ENCODE data around the gene SCD5. TPM values are rescaled to one million over a fixed set of nuclear protein-coding genes. Genes with fewer than 3 reads are reported as not detected.
A peak's percentile ranks its signal among the peaks of the same experiment; 100 is the strongest.
"Not testable (repeated sequence)": the region's sequence is repeated elsewhere in the genome, so short reads cannot be mapped to it uniquely, and the experiment has no call there.

The SCD5 gene
- 68.1 TPM for polyA plus RNA-seq
- long read RNA-seq, donor 1, transcript SCD5-202 (5 exons, 3,101 nt) = major isoform, 12 of 12 reads
- long read RNA-seq, donor 1, partial matches to known transcripts = 0 of 12 reads
- long read RNA-seq, donor 1, other reads (novel, unspliced or antisense) = 0 of 12 reads
- long read RNA-seq, donor 2, transcript SCD5-202 (5 exons, 3,101 nt) = major isoform, 28 of 28 reads
- long read RNA-seq, donor 2, partial matches to known transcripts = 0 of 28 reads
- long read RNA-seq, donor 2, other reads (novel, unspliced or antisense) = 0 of 28 reads
- long read RNA-seq, donor 3, transcript SCD5-202 (5 exons, 3,101 nt) = major isoform, 36 of 42 reads
- long read RNA-seq, donor 3, partial matches to known transcripts = 6 of 42 reads
- long read RNA-seq, donor 3, other reads (novel, unspliced or antisense) = 0 of 42 reads
- long read RNA-seq, donor 4, partial matches to known transcripts = 0 of 4 reads
- long read RNA-seq, donor 4, other reads (novel, unspliced or antisense) = 0 of 4 reads
- long read RNA-seq, donor 5, partial matches to known transcripts = 0 of 3 reads
- long read RNA-seq, donor 5, other reads (novel, unspliced or antisense) = 0 of 3 reads
- long read RNA-seq, donor 6, transcript SCD5-202 (5 exons, 3,101 nt) = major isoform, 37 of 42 reads
- long read RNA-seq, donor 6, partial matches to known transcripts = 5 of 42 reads
- long read RNA-seq, donor 6, other reads (novel, unspliced or antisense) = 0 of 42 reads
- long read RNA-seq, donor 7, partial matches to known transcripts = 0 of 2 reads
- long read RNA-seq, donor 7, other reads (novel, unspliced or antisense) = 0 of 2 reads
- long read RNA-seq, donor 8, transcript SCD5-202 (5 exons, 3,101 nt) = major isoform, 26 of 31 reads
- long read RNA-seq, donor 8, partial matches to known transcripts = 5 of 31 reads
- long read RNA-seq, donor 8, other reads (novel, unspliced or antisense) = 0 of 31 reads
- long read RNA-seq, donor 9, transcript SCD5-202 (5 exons, 3,101 nt) = major isoform, 15 of 15 reads
- long read RNA-seq, donor 9, partial matches to known transcripts = 0 of 15 reads
- long read RNA-seq, donor 9, other reads (novel, unspliced or antisense) = 0 of 15 reads
- long read RNA-seq, donor 10, transcript SCD5-202 (5 exons, 3,101 nt) = major isoform, 37 of 92 reads
- long read RNA-seq, donor 10, partial matches to known transcripts = 50 of 92 reads
- long read RNA-seq, donor 10, other reads (novel, unspliced or antisense) = 5 of 92 reads
- long read RNA-seq, donor 11, transcript SCD5-202 (5 exons, 3,101 nt) = major isoform, 20 of 20 reads
- long read RNA-seq, donor 11, partial matches to known transcripts = 0 of 20 reads
- long read RNA-seq, donor 11, other reads (novel, unspliced or antisense) = 0 of 20 reads

DNA sequence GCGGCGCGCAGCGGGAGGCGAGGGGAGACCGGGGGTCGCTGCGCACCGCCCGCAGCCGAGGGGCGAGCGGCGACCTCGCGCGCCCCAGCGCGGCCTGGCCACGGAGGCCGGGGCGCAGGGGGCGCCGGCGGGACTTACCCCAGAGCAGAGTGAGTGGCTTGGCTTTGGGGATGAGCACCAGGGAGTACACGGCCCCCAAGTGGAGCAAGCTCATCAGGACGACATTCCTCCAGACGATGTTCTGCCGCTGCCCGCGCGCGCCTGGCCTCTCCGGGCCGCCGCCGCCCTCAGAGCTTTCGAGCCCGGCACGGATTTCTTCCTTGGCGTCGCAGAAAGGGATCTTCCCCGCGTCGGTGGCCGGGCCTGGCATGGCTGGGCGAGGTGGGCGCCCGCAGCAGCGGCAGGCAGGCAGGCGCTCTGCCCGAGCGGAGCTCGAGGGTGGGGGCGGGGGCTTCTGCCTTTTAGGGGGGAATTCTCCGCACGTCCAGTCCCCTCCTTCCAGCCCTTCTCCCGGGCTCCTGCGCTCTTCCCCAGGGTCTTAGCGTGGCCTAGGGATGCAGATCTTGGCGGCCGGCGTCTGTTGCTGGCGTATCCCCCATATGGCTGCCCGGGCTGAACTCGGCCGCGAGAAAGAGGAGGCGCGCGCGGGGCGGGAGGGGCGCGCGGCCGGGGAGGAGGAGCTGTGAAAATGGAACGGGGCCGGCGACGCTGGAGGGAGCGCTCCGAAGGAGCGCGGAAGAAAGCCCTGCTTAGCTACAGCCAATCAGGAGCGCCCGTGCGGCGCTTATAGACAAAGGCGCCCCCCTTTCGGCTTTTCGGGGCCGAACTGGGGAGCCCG is at the start of gene SCD5:
SCD5 (minus strand) TSS at position 629 of the 838 bp plus-strand sequence; CDS start at position 370, 259 bp downstream.
- peak within 1 kb of the TSS; percentile 64 for H3K4me3 ChIP-seq (ENCODE audit: low read length)
- H3K36me3 ChIP-seq (ENCODE audit: control insufficient read depth, insufficient read depth, low read length) = peaks cover 5% of the 10 kb centered on the region
- H3K9me3 ChIP-seq (ENCODE audit: control insufficient read depth, low read depth, low read length) = no peaks in the 10 kb centered on the region
- WGBS (ENCODE audit: insufficient coverage, low lambda C conversion rate) = no CpG with 5 or more reads among the region's 94 CpGs
- peaks cover 2% of the 10 kb centered on the region for H3K27me3 ChIP-seq (ENCODE audit: control insufficient read depth, insufficient read depth, low read length)
- DNase-seq = peak; percentile 73 to 85
- H3K4me1 ChIP-seq (ENCODE audit: control insufficient read depth, insufficient read depth, low read length) = no peaks in the 10 kb centered on the region
- peak within 1 kb of the TSS; percentile 68 for H3K27ac ChIP-seq (ENCODE audit: low read length)

DNA sequence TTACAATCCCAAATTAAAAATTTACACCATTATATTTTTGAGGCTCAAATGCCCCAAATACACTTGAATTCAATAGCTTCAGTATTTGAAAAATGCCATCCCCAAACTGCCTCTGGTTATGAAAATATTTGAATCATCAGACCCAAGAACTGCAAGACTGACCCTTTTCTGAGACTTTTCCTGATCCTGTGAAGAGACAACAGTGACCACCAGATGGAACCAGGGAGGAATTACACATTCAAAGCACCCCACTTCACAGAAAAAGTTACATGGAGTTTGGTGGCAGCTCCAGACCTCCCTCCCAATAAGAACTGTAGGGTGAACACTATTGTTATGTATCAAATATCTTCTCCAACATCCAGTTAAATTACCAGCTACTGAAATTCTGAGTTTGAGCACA is 44.0 kb upstream of the SCD5 start:
- Histone ChIP-seq H3K4me1 (ENCODE audit: control insufficient read depth, insufficient read depth, low read length) (no peaks in the 10 kb centered on the region), H3K27me3 (ENCODE audit: control insufficient read depth, insufficient read depth, low read length) (no peaks in the 10 kb centered on the region), H3K36me3 (ENCODE audit: control insufficient read depth, insufficient read depth, low read length) (peaks cover 63% of the 10 kb centered on the region), H3K9me3 (ENCODE audit: control insufficient read depth, low read depth, low read length) (no peaks in the 10 kb centered on the region), H3K4me3 (ENCODE audit: low read length) (no peak overlapping the region), H3K27ac (ENCODE audit: low read length) (no peak overlapping the region)
- DNase-seq = no peak

DNA sequence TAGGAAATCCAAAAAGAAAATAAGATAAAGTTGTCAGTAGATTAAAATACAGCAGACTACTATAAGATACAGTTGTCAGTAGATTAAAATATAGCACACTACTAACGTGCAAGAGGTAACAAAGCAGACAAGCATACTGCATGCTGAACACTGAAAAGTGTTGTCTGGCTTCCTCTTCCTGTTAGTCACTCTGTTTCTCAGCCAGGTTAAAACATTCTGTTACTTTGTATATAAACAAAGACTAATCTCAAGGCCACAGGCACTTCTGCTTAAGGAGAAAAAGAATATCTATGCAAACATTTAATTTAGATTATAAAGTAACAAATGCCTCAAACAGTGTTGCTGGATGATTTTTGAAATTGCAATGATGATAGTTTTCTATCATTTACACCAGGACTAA is 41.0 kb upstream of the SCD5 start:
- peaks cover 62% of the 10 kb centered on the region for H3K36me3 ChIP-seq (ENCODE audit: control insufficient read depth, insufficient read depth, low read length)
- no CpG with 5 or more reads among the region's 1 CpG for whole genome bisulfite sequencing (ENCODE audit: insufficient coverage, low lambda C conversion rate)
- no peaks in the 10 kb centered on the region for H3K9me3 ChIP-seq (ENCODE audit: control insufficient read depth, low read depth, low read length)
- no peak for DNase-seq
- H3K4me3 ChIP-seq (ENCODE audit: low read length) = no peak overlapping the region
- H3K4me1 ChIP-seq (ENCODE audit: control insufficient read depth, insufficient read depth, low read length) = no peaks in the 10 kb centered on the region
- no peak overlapping the region for H3K27ac ChIP-seq (ENCODE audit: low read length)
- no peaks in the 10 kb centered on the region for H3K27me3 ChIP-seq (ENCODE audit: control insufficient read depth, insufficient read depth, low read length)

DNA sequence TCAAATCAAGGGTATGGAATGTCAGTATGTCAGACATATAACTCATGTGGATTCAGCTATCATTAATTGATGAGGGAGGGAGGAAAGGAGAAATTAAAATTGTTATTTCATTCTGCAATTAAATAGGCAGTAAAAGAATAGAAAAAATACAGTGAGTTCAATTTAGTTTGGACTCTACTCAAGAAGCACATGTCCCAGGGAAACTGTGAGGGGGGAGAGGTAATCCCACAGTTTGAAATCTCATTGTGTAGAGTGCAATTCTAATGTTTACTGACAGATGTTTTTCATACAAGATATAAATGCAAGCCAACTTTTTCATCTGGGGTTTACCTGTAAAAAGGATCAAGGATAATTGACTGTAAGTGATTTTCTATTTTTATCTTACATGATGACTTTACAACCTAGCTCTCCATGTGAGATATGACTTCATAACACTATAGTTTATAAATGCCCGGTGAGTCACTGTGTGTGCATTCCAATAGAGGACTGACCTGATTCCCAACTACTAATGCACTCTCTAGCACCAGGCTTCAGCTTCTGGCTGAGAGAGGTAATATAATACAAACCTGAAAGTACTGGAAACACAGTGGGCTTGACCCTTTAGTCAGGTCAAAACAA is 35.2 kb upstream of the SCD5 start:
- H3K27ac ChIP-seq (ENCODE audit: low read length) = peak overlapping the region; percentile 80
- peaks cover 6% of the 10 kb centered on the region for H3K4me1 ChIP-seq (ENCODE audit: control insufficient read depth, insufficient read depth, low read length)
- H3K4me3 ChIP-seq (ENCODE audit: low read length) = no peak overlapping the region
- peak; percentile 68 to 90 for DNase-seq
- no peaks in the 10 kb centered on the region for H3K9me3 ChIP-seq (ENCODE audit: control insufficient read depth, low read depth, low read length)
- no peaks in the 10 kb centered on the region for H3K27me3 ChIP-seq (ENCODE audit: control insufficient read depth, insufficient read depth, low read length)
- peaks cover 37% of the 10 kb centered on the region for H3K36me3 ChIP-seq (ENCODE audit: control insufficient read depth, insufficient read depth, low read length)
- no CpG with 5 or more reads among the region's 1 CpG for WGBS (ENCODE audit: insufficient coverage, low lambda C conversion rate)

DNA sequence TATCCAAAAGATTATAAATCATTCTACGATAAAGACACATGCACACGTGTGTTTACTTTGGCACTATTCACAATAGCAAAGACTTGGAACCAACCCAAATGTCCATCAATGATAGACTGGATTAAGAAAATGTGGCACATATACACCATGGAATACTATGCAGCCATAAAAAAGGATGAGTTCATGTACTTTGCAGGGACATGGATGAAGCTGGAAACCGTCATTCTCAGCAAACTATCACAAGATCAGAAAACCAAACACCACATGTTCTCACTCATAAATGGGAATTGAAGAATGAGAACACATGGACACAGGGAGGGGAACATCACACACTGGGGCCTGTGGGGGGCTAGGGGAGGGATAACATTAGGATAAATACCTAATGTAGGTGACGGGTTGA is 34.5 kb upstream of the SCD5 start:
- H3K27ac ChIP-seq (ENCODE audit: low read length) = peak overlapping the region; percentile 80
- H3K4me3 ChIP-seq (ENCODE audit: low read length); H3K9me3 ChIP-seq (ENCODE audit: control insufficient read depth, low read depth, low read length); H3K27me3 ChIP-seq (ENCODE audit: control insufficient read depth, insufficient read depth, low read length); DNase-seq; H3K4me1 ChIP-seq (ENCODE audit: control insufficient read depth, insufficient read depth, low read length): not testable (repeated sequence)
- no CpG with 5 or more reads among the region's 4 CpGs for WGBS (ENCODE audit: insufficient coverage, low lambda C conversion rate)
- peaks cover 38% of the 10 kb centered on the region for H3K36me3 ChIP-seq (ENCODE audit: control insufficient read depth, insufficient read depth, low read length)

DNA sequence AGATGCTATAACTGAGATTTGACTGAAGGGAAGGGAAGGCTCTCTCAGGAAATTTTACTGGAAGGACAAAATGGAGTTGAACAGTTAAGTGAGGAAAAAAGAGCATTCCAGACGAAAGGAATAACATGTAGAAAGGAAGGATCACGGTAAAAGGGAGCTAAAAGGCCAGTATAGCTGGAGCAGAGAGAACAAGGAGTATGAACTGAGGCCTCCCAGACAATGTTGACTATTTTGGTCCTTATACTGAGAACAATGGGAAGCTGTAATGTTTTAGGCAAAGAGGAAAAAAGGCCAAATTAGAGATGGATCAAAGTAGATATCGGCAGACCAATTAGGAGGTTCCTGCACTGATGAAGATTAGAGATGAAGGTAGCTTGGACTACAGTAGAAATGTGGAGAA is 26.8 kb upstream of the SCD5 start:
- Histone ChIP-seq H3K9me3 (ENCODE audit: control insufficient read depth, low read depth, low read length) (no peaks in the 10 kb centered on the region), H3K4me1 (ENCODE audit: control insufficient read depth, insufficient read depth, low read length) (no peaks in the 10 kb centered on the region), H3K27ac (ENCODE audit: low read length) (no peak overlapping the region), H3K4me3 (ENCODE audit: low read length) (no peak overlapping the region), H3K27me3 (ENCODE audit: control insufficient read depth, insufficient read depth, low read length) (no peaks in the 10 kb centered on the region), H3K36me3 (ENCODE audit: control insufficient read depth, insufficient read depth, low read length) (peaks cover 81% of the 10 kb centered on the region)
- WGBS (ENCODE audit: insufficient coverage, low lambda C conversion rate) = 88% methylated on average over 2 of the region's 3 CpGs
- DNase-seq = no peak

DNA sequence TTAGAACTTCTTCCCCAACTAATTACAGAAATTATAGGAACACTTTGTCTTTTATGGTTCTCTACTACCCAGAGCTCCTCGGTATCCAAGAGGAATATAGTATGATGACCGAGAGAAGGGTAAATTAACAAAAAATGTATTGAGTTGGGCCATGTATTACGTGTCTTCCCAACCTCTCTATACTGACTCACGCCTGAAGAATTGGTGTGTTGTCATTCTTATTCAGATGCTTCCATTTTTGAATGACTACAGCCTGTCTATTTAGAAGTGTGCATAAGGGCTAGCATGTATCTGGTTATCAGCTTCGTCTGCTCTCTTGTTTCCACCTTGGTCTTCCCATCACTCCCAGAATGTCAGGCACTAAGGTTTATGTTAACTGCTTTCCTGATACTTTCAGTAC is 24.5 kb upstream of the SCD5 start:
- WGBS (ENCODE audit: insufficient coverage, low lambda C conversion rate) = 100% methylated on average over 1 of the region's 5 CpGs
- Histone ChIP-seq H3K27ac (ENCODE audit: low read length) (no peak overlapping the region), H3K27me3 (ENCODE audit: control insufficient read depth, insufficient read depth, low read length) (no peaks in the 10 kb centered on the region), H3K9me3 (ENCODE audit: control insufficient read depth, low read depth, low read length) (no peaks in the 10 kb centered on the region), H3K36me3 (ENCODE audit: control insufficient read depth, insufficient read depth, low read length) (peaks cover 86% of the 10 kb centered on the region), H3K4me3 (ENCODE audit: low read length) (no peak overlapping the region), H3K4me1 (ENCODE audit: control insufficient read depth, insufficient read depth, low read length) (no peaks in the 10 kb centered on the region)
- no peak for DNase-seq

DNA sequence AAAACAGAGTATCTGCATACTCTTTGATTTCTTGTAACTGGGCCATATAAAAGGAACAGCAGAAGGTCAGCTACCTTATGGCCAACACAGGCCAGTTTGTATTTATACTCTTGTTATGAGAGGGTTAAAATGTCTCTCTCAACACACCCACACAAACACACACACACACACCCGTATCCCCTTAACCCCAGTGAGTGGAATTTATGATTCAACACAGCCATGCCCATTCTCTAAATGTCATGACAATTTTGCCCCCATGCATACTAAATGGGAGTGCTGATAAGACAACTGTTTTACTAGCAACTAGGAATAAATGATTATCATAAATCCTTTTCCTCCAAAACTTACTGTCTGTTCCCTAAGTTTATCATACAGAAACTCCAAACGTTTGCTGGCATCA is 22.1 kb upstream of the SCD5 start:
- Histone ChIP-seq H3K36me3 (ENCODE audit: control insufficient read depth, insufficient read depth, low read length) (peaks cover 79% of the 10 kb centered on the region), H3K9me3 (ENCODE audit: control insufficient read depth, low read depth, low read length) (no peaks in the 10 kb centered on the region), H3K4me1 (ENCODE audit: control insufficient read depth, insufficient read depth, low read length) (no peaks in the 10 kb centered on the region), H3K27me3 (ENCODE audit: control insufficient read depth, insufficient read depth, low read length) (no peaks in the 10 kb centered on the region), H3K4me3 (ENCODE audit: low read length) (no peak overlapping the region), H3K27ac (ENCODE audit: low read length) (no peak overlapping the region)
- WGBS (ENCODE audit: insufficient coverage, low lambda C conversion rate) = no CpG with 5 or more reads among the region's 2 CpGs
- no peak for DNase-seq

Data from large intestine (tissue), 12 donors.